ENCODE data around the gene TPST1. TPM values are rescaled to one million over a fixed set of nuclear protein-coding genes. Genes with fewer than 3 reads are reported as not detected.

TPST1 gene
- total and polyA plus RNA-seq, 9 of the 15 experiments (the other 6 are each of a cell fraction or from before 2014, with no cell fraction given) = 0.15 to 2.2 (median 0.53) TPM

DNA sequence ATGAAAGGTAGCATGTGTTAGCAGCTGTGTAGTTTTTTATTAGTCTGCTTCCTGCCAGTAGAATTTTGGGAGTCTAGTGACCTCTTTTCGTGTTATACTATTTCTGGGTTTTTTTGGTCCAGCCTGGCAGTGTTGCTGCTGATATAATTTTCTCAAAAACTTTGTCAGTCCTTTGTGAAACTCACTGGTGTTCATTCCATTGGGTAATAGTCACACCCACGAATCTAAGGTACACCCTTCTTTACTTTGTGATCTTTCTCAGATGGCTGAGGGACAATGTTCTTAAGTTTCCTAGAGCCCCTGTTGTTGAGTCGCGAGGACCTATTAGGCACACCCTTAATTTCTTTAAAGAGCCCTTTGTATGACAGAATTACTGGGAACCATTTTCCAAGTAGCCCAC is 52.3 kb downstream of the TPST1 start:
- no peak overlapping the region for H3K27ac ChIP-seq (ENCODE audit: extremely low read depth, low read depth, low read length)
- H3K4me2 ChIP-seq (ENCODE audit: insufficient read depth, low read length) = no peak overlapping the region
- no peak overlapping the region for H3K9ac ChIP-seq (ENCODE audit: insufficient read depth in 1 of 2, low read depth in 2 of 2, low read length in 2 of 2)
- in situ Hi-C loops (cut with MboI) (no loop called here), intact Hi-C loops (cut with micrococcal nuclease) (no loop called here)
- H3K4me3 ChIP-seq = no peak overlapping the region
- no peak for TF ChIP-seq MTA2 (IDR thresholded peaks at IDR 0.05; ENCODE audit: low read depth)
- TF ChIP-seq ARID3B (CRISPR knock-in tag; IDR thresholded peaks at IDR 0.05; ENCODE audit: borderline replicate concordance) = no peak
- TF ChIP-seq, protein P1, sequence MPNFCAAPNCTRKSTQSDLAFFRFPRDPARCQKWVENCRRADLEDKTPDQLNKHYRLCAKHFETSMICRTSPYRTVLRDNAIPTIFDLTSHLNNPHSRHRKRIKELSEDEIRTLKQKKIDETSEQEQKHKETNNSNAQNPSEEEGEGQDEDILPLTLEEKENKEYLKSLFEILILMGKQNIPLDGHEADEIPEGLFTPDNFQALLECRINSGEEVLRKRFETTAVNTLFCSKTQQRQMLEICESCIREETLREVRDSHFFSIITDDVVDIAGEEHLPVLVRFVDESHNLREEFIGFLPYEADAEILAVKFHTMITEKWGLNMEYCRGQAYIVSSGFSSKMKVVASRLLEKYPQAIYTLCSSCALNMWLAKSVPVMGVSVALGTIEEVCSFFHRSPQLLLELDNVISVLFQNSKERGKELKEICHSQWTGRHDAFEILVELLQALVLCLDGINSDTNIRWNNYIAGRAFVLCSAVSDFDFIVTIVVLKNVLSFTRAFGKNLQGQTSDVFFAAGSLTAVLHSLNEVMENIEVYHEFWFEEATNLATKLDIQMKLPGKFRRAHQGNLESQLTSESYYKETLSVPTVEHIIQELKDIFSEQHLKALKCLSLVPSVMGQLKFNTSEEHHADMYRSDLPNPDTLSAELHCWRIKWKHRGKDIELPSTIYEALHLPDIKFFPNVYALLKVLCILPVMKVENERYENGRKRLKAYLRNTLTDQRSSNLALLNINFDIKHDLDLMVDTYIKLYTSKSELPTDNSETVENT (CRISPR knock-in tag; IDR thresholded peaks at IDR 0.05) = no peak
- no peak for TF ChIP-seq ZNF12 (CRISPR knock-in tag; IDR thresholded peaks at IDR 0.05)
- TF ChIP-seq LARP7 (IDR thresholded peaks at IDR 0.05) = no peak
- no peak for TF ChIP-seq ZNF407 (IDR thresholded peaks at IDR 0.05; ENCODE audit: low read depth)
- no peak for TF ChIP-seq ZNF586 (CRISPR knock-in tag; conservative IDR thresholded peaks at IDR 0.05)
- TF ChIP-seq SREBF2 (CRISPR knock-in tag; IDR thresholded peaks at IDR 0.05) = no peak
- no peak for TF ChIP-seq FOXK2 (conservative IDR thresholded peaks at IDR 0.05 in 1 of 2, IDR thresholded peaks at IDR 0.05 in 1 of 2; ENCODE audit: low read depth in 2 of 2)
- FAIRE-seq (no peak), ATAC-seq (no peak), DNase-seq (ENCODE audit: extremely low read depth in 1 of 4, low spot score in 3 of 4) (no peak)
- H3K36me3 ChIP-seq (ENCODE audit: control insufficient read depth, insufficient read depth, low read length) = no peaks in the 10 kb centered on the region
- H2AFZ ChIP-seq (ENCODE audit: low read depth, low read length) = no peak overlapping the region
- WGBS (ENCODE audit: insufficient coverage, low coverage, missing lambda C conversion rate) = 4% methylated on average over 4 of the region's 4 CpGs
- H3K9me1 ChIP-seq (ENCODE audit: control insufficient read depth, insufficient read depth, low read length) = no peaks in the 10 kb centered on the region
- POLR2A ChIA-PET = interaction anchor here (1.1 kb wide), 1 partner anchor 260 kb away, joined by 3 read pairs; no protein-coding TSS in a partner anchor
- H3K79me2 ChIP-seq (ENCODE audit: control insufficient read depth, insufficient read depth, low read length) = no peaks in the 10 kb centered on the region
- H3K27me3 ChIP-seq (ENCODE audit: control insufficient read depth in 2 of 2, insufficient read depth in 2 of 2, low read length in 2 of 2) = peaks cover 0 to 2% of the 10 kb centered on the region in 2 experiments; a peak in 1 of 5 replicates
- no peaks in the 10 kb centered on the region for H3K9me3 ChIP-seq (replicated peaks; ENCODE audit: control insufficient read depth, insufficient read depth, low read depth, low read length)
- CTCF ChIA-PET (ENCODE audit: low intra/inter-chr PET ratio) = no interaction called here
- BruUV-seq (replicated peaks) = no TSS peak
- H4K20me1 ChIP-seq (replicated peaks; ENCODE audit: control insufficient read depth, insufficient read depth, low read length) = no peaks in the 10 kb centered on the region
- H3K4me1 ChIP-seq (replicated peaks in 1 of 2; ENCODE audit: control insufficient read depth in 2 of 2, insufficient read depth in 2 of 2, low read length in 2 of 2) = no peaks in the 10 kb centered on the region

All from K562 (cell line).